K562 (cell line): ENCODE results near the gene TRIM38. TPM values are rescaled to one million over a fixed set of nuclear protein-coding genes. Genes with fewer than 3 reads are reported as not detected.

Experiments
- ATF6 ChIP-seq: sonication (generic); formaldehyde crosslinking; IDR thresholded peaks from 2 replicates; pipeline ENCODE4 v1.4.0; 2020; ENCODE audit warnings: mild to moderate bottlenecking, missing genetic modification reagents
- ESRRB ChIP-seq: fragments of 250-450 bp; sonication (Bioruptor Pico); IDR thresholded peaks from 2 replicates; pipeline ENCODE4 v1.5.0; 2020; ENCODE audit warnings: mild to moderate bottlenecking, moderate library complexity, borderline replicate concordance
- ETV6 ChIP-seq, 3 experiments: fragments of 150-350 bp in 1 of 3; sonication (generic) in 1 of 3; formaldehyde crosslinking in 1 of 3; IDR thresholded peaks; 2 replicates each; pipeline versions ENCODE4 v1.6.1 to v1.8.0; 2014 to 2022; ENCODE audit warnings: borderline replicate concordance in 2 of 3, low read depth in 2 of 3, antibody characterized with exemption in 1 of 3, low read length in 1 of 3, mild to moderate bottlenecking in 1 of 3, missing genetic modification reagents in 1 of 3
- JUN ChIP-seq, 2 experiments: sonication (generic) in 1 of 2; formaldehyde crosslinking in 1 of 2; IDR thresholded peaks; 2 replicates each; pipeline versions ENCODE4 v1.6.1 to v1.8.0; 2012 to 2022; ENCODE audit warnings: borderline replicate concordance in 2 of 2, mild to moderate bottlenecking in 2 of 2, improper control_type of control experiment in 1 of 2, low read depth in 1 of 2, low read length in 1 of 2, missing genetic modification reagents in 1 of 2
- JUND ChIP-seq, 2 experiments: IDR thresholded peaks; 2 replicates in 1 of 2; 3 replicates in 1 of 2; pipeline ENCODE4 v1.6.1; 2011; ENCODE audit warnings: borderline replicate concordance in 2 of 2, low read depth in 2 of 2, low read length in 2 of 2, improper control_type of control experiment in 1 of 2, missing biosample characterization in 1 of 2, missing genetic modification characterization in 1 of 2, missing genetic modification reagents in 1 of 2
- KAT7 ChIP-seq: sonication (generic); formaldehyde crosslinking; IDR thresholded peaks from 2 replicates; pipeline ENCODE4 v1.8.0; 2022; ENCODE audit warnings: missing genetic modification reagents, mild to moderate bottlenecking, borderline replicate concordance
- POLR2AphosphoS2 ChIP-seq: IDR thresholded peaks from 2 replicates; pipeline ENCODE4 v1.6.1; 2012; ENCODE audit warnings: low read length, improper control_type of control experiment
- TEAD1 ChIP-seq, 2 experiments: fragments of 450-650 bp in 1 of 2; sonication (generic) in 1 of 2; formaldehyde crosslinking; IDR thresholded peaks; 2 replicates each; pipeline versions ENCODE4 v1.4.0 to v1.8.0; 2020 to 2022; ENCODE audit warnings: mild to moderate bottlenecking in 2 of 2, missing genetic modification reagents in 1 of 2
- ZFP1 ChIP-seq: fragments of 450-650 bp; formaldehyde crosslinking; IDR thresholded peaks from 2 replicates; pipeline ENCODE4 v1.4.0; 2020; ENCODE audit warnings: mild to moderate bottlenecking, mixed read lengths
- ZNF217 ChIP-seq: sonication (generic); formaldehyde crosslinking; IDR thresholded peaks from 2 replicates; pipeline ENCODE4 v1.8.0; 2022; ENCODE audit warnings: mild to moderate bottlenecking, missing genetic modification reagents
- ZNF436 ChIP-seq: fragments of 250-450, 450-650 bp; sonication (Bioruptor Pico); formaldehyde crosslinking; IDR thresholded peaks from 2 replicates; pipeline ENCODE4 v1.7.0; 2020; ENCODE audit warnings: mild to moderate bottlenecking
- ZNF780A ChIP-seq: fragments of 250-450 bp; sonication (Bioruptor Pico); IDR thresholded peaks from 2 replicates; pipeline ENCODE4 v1.5.0; 2021; ENCODE audit warnings: mild to moderate bottlenecking
- ZSCAN29 ChIP-seq: fragments of 450-650 bp; IDR thresholded peaks from 2 replicates; pipeline ENCODE4 v1.6.1; 2017
- polyA plus RNA-seq, 8 experiments: library from polyadenylated mRNA; depleted of rRNA in 4 of 8; stranded (reverse) in 5 of 8; unstranded in 3 of 8; fragments of >200 nt; fragmentation: Nextera tagmentation in 2 of 8; fragmentation: Illumina TruSeq in 1 of 8; extraction: Ambion mirVana in 2 of 8; extraction: Trizol in 1 of 8; gene quantifications; 2 replicates each; pipeline versions ENCODE4 v1.2.1 to v1.2.3, GENCODE V29; 2011 to 2014; ENCODE audit warnings: inconsistent platforms in 1 of 8, missing spikeins in 1 of 8
- total RNA-seq, 7 experiments: library from RNA; depleted of rRNA in 6 of 7; stranded (reverse); fragments of >200 nt in 6 of 7; fragmentation: Illumina TruSeq in 2 of 7; extraction: Trizol in 2 of 7; gene quantifications; 2 replicates each; pipeline versions ENCODE4 v1.2.1 to v1.2.3, GENCODE V29; 2011 to 2021; ENCODE audit warnings: low replicate concordance in 1 of 7
- TF ChIP-seq, protein P1 (sequence below), 2 experiments: fragments of 150-350 bp in 1 of 2; IDR thresholded peaks; 2 replicates each; pipeline ENCODE4 v1.6.1; 2012 to 2016; ENCODE audit warnings: low read depth in 2 of 2, low read length in 2 of 2, mild to moderate bottlenecking in 1 of 2, moderate library complexity in 1 of 2
- TF ChIP-seq, protein P2 (sequence below): fragments of 450-650 bp; formaldehyde crosslinking; IDR thresholded peaks from 2 replicates; pipeline ENCODE4 v1.4.0; 2022; ENCODE audit warnings: missing genetic modification characterization

Gene TRIM38
- total and polyA plus RNA-seq, 9 of the 15 experiments (the other 6 are each of a cell fraction or from before 2014, with no cell fraction given), result 1.7 to 6.7 (median 6.3) TPM

DNA sequence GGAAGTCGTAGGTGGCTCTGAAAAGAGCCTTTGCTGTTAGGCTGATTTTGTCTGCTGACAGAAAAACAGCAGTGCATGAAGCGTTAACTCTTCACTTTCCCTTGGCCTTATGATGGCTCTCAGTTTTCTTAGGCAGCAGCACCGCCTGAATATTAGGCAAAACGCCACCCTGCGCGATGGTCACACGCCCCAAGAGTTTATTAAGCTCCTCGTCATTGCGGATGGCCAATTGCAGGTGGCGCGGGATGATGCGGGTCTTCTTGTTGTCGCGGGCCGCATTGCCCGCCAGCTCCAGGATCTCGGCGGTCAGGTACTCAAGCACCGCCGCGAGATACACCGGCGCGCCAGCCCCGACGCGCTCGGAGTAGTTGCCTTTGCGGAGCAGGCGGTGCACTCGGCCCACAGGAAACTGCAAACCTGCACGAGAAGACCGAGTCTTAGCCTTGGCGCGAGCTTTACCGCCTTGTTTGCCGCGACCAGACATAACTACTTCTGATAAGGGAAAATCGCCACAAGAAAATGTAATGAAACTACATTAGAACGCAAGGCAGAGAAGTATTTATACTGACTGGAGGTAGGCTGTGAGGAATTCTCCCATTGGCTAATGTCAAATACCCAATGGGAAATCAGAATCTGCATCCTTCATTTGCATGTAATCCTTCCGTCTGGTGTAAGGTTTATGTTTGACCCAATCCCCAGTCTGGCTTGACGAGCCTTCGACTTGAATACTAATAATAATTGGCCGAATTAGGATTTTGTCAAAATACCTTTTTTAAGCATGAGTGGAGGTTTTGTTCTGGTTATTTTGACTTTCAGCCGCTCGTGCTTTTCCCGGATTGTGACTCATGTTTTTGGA is 70.7 kb downstream of the TRIM38 start (continued):
- TF ChIP-seq, protein P1, sequence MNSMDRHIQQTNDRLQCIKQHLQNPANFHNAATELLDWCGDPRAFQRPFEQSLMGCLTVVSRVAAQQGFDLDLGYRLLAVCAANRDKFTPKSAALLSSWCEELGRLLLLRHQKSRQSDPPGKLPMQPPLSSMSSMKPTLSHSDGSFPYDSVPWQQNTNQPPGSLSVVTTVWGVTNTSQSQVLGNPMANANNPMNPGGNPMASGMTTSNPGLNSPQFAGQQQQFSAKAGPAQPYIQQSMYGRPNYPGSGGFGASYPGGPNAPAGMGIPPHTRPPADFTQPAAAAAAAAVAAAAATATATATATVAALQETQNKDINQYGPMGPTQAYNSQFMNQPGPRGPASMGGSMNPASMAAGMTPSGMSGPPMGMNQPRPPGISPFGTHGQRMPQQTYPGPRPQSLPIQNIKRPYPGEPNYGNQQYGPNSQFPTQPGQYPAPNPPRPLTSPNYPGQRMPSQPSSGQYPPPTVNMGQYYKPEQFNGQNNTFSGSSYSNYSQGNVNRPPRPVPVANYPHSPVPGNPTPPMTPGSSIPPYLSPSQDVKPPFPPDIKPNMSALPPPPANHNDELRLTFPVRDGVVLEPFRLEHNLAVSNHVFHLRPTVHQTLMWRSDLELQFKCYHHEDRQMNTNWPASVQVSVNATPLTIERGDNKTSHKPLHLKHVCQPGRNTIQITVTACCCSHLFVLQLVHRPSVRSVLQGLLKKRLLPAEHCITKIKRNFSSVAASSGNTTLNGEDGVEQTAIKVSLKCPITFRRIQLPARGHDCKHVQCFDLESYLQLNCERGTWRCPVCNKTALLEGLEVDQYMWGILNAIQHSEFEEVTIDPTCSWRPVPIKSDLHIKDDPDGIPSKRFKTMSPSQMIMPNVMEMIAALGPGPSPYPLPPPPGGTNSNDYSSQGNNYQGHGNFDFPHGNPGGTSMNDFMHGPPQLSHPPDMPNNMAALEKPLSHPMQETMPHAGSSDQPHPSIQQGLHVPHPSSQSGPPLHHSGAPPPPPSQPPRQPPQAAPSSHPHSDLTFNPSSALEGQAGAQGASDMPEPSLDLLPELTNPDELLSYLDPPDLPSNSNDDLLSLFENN (IDR thresholded peaks at IDR 0.05; ENCODE audit: low read depth in 2 of 2, low read length in 2 of 2), result peak in 1 of 2 experiments; percentile 13; a peak in 1 of 4 replicates
- peak; percentile 59; the same call in 1 of the 2 replicates for TF ChIP-seq ZFP1 (CRISPR knock-in tag)
- no peak for TF ChIP-seq ZSCAN29
- TF ChIP-seq JUN (IDR thresholded peaks at IDR 0.05; ENCODE audit: borderline replicate concordance, low read depth, low read length), result no peak
- no peak for TF ChIP-seq JUN (CRISPR knock-in tag; IDR thresholded peaks at IDR 0.05; ENCODE audit: borderline replicate concordance)
- TF ChIP-seq ESRRB (CRISPR knock-in tag), result no peak
- peak; percentile 21 to 73; a peak in 2 of 4 replicates for TF ChIP-seq TEAD1 (CRISPR knock-in tag; IDR thresholded peaks at IDR 0.05)
- TF ChIP-seq ZNF780A (CRISPR knock-in tag), result no peak
- TF ChIP-seq KAT7 (CRISPR knock-in tag), result peak; percentile 60; the same call in 1 of the 2 replicates
- TF ChIP-seq ZNF217 (CRISPR knock-in tag), result no peak
- no peak for TF ChIP-seq ETV6 (IDR thresholded peaks at IDR 0.05; ENCODE audit: borderline replicate concordance in 1 of 2, low read depth in 2 of 2, low read length in 1 of 2)
- 0 out of 2 replicates have a peak, but pooled peaks have one; percentile 13 for TF ChIP-seq ETV6 (CRISPR knock-in tag; IDR thresholded peaks at IDR 0.05; ENCODE audit: borderline replicate concordance)
- TF ChIP-seq, protein P2, sequence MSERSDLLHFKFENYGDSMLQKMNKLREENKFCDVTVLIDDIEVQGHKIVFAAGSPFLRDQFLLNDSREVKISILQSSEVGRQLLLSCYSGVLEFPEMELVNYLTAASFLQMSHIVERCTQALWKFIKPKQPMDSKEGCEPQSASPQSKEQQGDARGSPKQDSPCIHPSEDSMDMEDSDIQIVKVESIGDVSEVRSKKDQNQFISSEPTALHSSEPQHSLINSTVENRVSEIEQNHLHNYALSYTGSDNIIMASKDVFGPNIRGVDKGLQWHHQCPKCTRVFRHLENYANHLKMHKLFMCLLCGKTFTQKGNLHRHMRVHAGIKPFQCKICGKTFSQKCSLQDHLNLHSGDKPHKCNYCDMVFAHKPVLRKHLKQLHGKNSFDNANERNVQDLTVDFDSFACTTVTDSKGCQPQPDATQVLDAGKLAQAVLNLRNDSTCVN (CRISPR knock-in tag), result peak; percentile 89; the same call in 1 of the 2 replicates
- peak; percentile 42; the same call in 1 of the 2 replicates for TF ChIP-seq ZNF436 (CRISPR knock-in tag)
- no peak for TF ChIP-seq ATF6
- no peak for TF ChIP-seq POLR2AphosphoS2
- TF ChIP-seq JUND (IDR thresholded peaks at IDR 0.05; ENCODE audit: borderline replicate concordance, low read depth, low read length), result peak; percentile 22; the same call in 1 of the 2 replicates
- peak; percentile 66; the same call in 2 of the 3 replicates for TF ChIP-seq JUND (tag; IDR thresholded peaks at IDR 0.05; ENCODE audit: borderline replicate concordance, low read depth, low read length)
